ENCODE measurements around the gene SLK.
A peak's percentile ranks its signal among the peaks of the same experiment; 100 is the strongest.

SLK gene

GRCh38 chr10:104074505-104074904 lies 107.6 kb downstream of the SLK start:
- no peak for DNase-seq (ENCODE audit: low read depth, low spot score)
- H3K4me3 ChIP-seq (ENCODE audit: low read depth, low read length): no peak overlapping the region
- no peak for TF ChIP-seq CTCF (IDR thresholded peaks at IDR 0.05; ENCODE audit: low read depth, low read length)
- in situ Hi-C loops (cut with HindIII; ENCODE audit: low sequenced_read_pairs): no loop called here

DNA sequence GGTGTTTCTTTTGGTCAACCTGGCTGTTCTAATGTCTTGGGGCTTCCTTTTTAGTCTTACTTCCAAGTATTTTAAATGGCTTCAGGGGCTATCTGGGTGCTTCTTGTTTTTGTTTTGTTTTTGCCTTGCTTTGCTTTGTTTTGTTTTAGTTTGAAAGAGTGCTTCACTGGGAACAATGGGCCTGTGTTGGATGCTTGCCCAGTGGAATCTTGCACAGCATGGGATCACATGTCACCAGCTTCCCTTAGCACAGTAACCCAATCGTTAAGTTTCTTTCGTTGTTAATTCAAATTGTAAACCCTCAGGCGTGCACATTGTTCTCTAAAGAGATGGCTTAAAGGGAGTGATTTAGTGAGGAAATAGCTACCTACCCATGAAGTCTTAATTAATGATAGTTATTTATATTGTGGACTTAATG lies 109.8 kb downstream of the SLK start:
- no peak overlapping the region for H3K4me3 ChIP-seq (ENCODE audit: low read depth, low read length)
- peak; percentile 62 for DNase-seq (ENCODE audit: low read depth, low spot score)

DNA sequence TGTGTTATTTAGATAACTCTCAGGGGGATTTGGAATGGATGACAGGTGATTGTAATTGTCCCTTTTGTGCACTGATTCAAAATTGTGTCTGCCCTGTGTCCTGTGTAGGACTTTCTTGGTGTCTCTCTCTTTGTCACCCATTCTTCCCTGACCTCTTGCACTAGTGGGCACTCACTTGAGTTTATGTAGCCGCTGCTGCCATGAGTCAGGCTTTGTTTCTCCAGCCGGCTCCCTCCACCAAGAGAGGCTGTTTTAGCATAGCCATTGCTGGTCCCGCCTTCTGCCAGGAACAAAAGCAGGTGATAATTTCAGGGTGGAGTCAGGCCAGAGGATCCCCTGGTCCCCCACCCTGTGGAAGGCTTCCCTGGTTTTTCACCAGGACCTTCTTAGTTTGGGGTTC lies 110.3 kb downstream of the SLK start:
- TF ChIP-seq CTCF (IDR thresholded peaks at IDR 0.05; ENCODE audit: low read depth, low read length): no peak
- in situ Hi-C loops (cut with HindIII; ENCODE audit: low sequenced_read_pairs): no loop called here
- H3K4me3 ChIP-seq (ENCODE audit: low read depth, low read length): no peak overlapping the region
- no peak for DNase-seq (ENCODE audit: low read depth, low spot score)

More for the DNA sequence above, 109.8 kb downstream of the SLK start:
- TF ChIP-seq CTCF (IDR thresholded peaks at IDR 0.05; ENCODE audit: low read depth, low read length): no peak
- in situ Hi-C loops (cut with HindIII; ENCODE audit: low sequenced_read_pairs): no loop called here

GRCh38 chr10:104077663-104078151 lies 110.8 kb downstream of the SLK start:
- DNase-seq (ENCODE audit: low read depth, low spot score): no peak
- in situ Hi-C loops (cut with HindIII; ENCODE audit: low sequenced_read_pairs): no loop called here
- no peak for TF ChIP-seq CTCF (IDR thresholded peaks at IDR 0.05; ENCODE audit: low read depth, low read length)
- no peak overlapping the region for H3K4me3 ChIP-seq (ENCODE audit: low read depth, low read length)

Data from astrocyte of the spinal cord (primary cell).